T-cell (primary cell): ENCODE measurements around the gene ITPRID2. TPM values are rescaled to one million over a fixed set of nuclear protein-coding genes. Genes with fewer than 3 reads are reported as not detected.
"Not testable (repeated sequence)": the region's sequence is repeated elsewhere in the genome, so short reads cannot be mapped to it uniquely, and the experiment has no call there.

ENCODE experiments used
- ATAC-seq, 4 experiments: fragments of 200-7000 bp in 3 of 4; fragments of 150-1000 bp in 1 of 4; cut with Tn5 transposase; replicated peaks in 1 of 4; 1 replicate in 3 of 4; 2 replicates in 1 of 4; pipeline ENCODE4 v1.10.0; 2021; ENCODE audit warnings: moderate library complexity in 3 of 4, mild to moderate bottlenecking in 2 of 4, moderate number of reproducible peaks in 1 of 4
- CTCF ChIA-PET, 2 donors: fragments of 300-600 bp; sonication (Branson Sonifier 250); formaldehyde crosslinking; loops; one replicate each; lab custom pipeline; 2022; ENCODE audit warnings: antibody characterized with exemption in 2 of 2; lab: Charles Lee
- POLR2A ChIA-PET, 2 donors: fragments of 300-600 bp; sonication (Branson Sonifier 250); formaldehyde crosslinking; loops; one replicate each; lab custom pipeline; 2022; ENCODE audit warnings: antibody characterized with exemption in 2 of 2; lab: Charles Lee
- DNase-seq, 35 experiments: peaks; one replicate each; pipeline versions ENCODE4 v3.0.0 to v3.0.0-alpha.2; 2013 to 2023
- H3K27ac ChIP-seq: one replicate; pipeline ENCODE4 v1.5.1; 2013; ENCODE audit warnings: low read length
- H3K27me3 ChIP-seq, 2 experiments: replicated peaks in 1 of 2; 1 replicate in 1 of 2; 2 replicates in 1 of 2; pipeline versions ENCODE4 v1.6.1 to v1.7.0; 2013; ENCODE audit warnings: low read length in 1 of 2, mixed read lengths in 1 of 2; ENCODE audit not compliant: control insufficient read depth in 2 of 2, insufficient read depth in 2 of 2; ENCODE audit errors: extremely low read depth in 1 of 2
- H3K36me3 ChIP-seq, 2 donors: 1 replicate in 1 of 2; 2 replicates in 1 of 2; pipeline versions ENCODE4 v1.6.1 to v1.7.0; 2013; ENCODE audit warnings: low read length in 1 of 2; ENCODE audit not compliant: control insufficient read depth in 2 of 2, insufficient read depth in 1 of 2; ENCODE audit errors: extremely low read depth in 1 of 2
- H3K4me1 ChIP-seq, 2 experiments: 1 replicate in 1 of 2; 2 replicates in 1 of 2; pipeline versions ENCODE4 v1.6.1 to v1.7.0; 2013; ENCODE audit warnings: low read length in 2 of 2, mixed read lengths in 1 of 2; ENCODE audit not compliant: insufficient read depth in 2 of 2, control insufficient read depth in 1 of 2; ENCODE audit errors: extremely low read depth in 1 of 2
- H3K4me3 ChIP-seq, 2 donors: 1 replicate in 1 of 2; 2 replicates in 1 of 2; pipeline versions ENCODE4 v1.5.1 to v1.7.0; 2013; ENCODE audit warnings: mild to moderate bottlenecking in 2 of 2, low read length in 1 of 2, moderate library complexity in 1 of 2; ENCODE audit not compliant: control insufficient read depth in 1 of 2; ENCODE audit errors: extremely low read depth in 1 of 2
- H3K9me3 ChIP-seq: 2 replicates; pipeline ENCODE4 v1.7.0; 2013
- H3K27ac Mint-ChIP-seq, 2 donors: one replicate each; pipeline ENCODE4 v1.8.0; 2020 to 2021; ENCODE audit warnings: mild to moderate bottlenecking in 2 of 2, mixed read lengths in 2 of 2
- H3K27me3 Mint-ChIP-seq, 2 donors: one replicate each; pipeline ENCODE4 v1.8.0; 2021 to 2022; ENCODE audit warnings: mixed read lengths in 2 of 2
- H3K36me3 Mint-ChIP-seq: one replicate; pipeline ENCODE4 v1.8.0; 2021; ENCODE audit warnings: mixed read lengths
- H3K4me1 Mint-ChIP-seq, 3 donors: one replicate each; pipeline ENCODE4 v1.8.0; 2020 to 2022; ENCODE audit warnings: mixed read lengths in 3 of 3, mild to moderate bottlenecking in 1 of 3
- H3K4me3 Mint-ChIP-seq, 3 donors: one replicate each; pipeline ENCODE4 v1.8.0; 2020 to 2022; ENCODE audit warnings: mild to moderate bottlenecking in 3 of 3, mixed read lengths in 3 of 3, moderate library complexity in 3 of 3
- H3K9me3 Mint-ChIP-seq, 3 donors: one replicate each; pipeline ENCODE4 v1.8.0; 2020 to 2022; ENCODE audit warnings: mixed read lengths in 3 of 3
- WGBS: methylation state at CpG from one replicate; pipeline ENCODE4 v1.1.5; 2013; ENCODE audit warnings: missing lambda C conversion rate; ENCODE audit not compliant: insufficient coverage; 5-methylcytosine and 5-hydroxymethylcytosine counted together
- total RNA-seq, 35 experiments: library from RNA in 6 of 35; stranded (reverse) in 6 of 35; fragments of 120-200 nt in 1 of 35; gene quantifications; one replicate each; pipeline versions ENCODE4 v1.2.1 to v1.2.4 and lab custom pipeline; 2013 to 2026

Gene ITPRID2
- total RNA-seq, 5 donors from 2014 or later (not counting 1 experiment from before 2014, with no cell fraction given): 29.1 to 55.8 (median 45.1) TPM

GRCh38 chr2:181949047-181949446 is 57.5 kb downstream of the ITPRID2 start:
- Mint-ChIP-seq H3K4me1 (peaks cover 6 to 8% (median 7%) of the 10 kb centered on the region in 3 donors), H3K27me3 (peaks cover 10 to 19% of the 10 kb centered on the region in 2 donors), H3K9me3 (no peaks in the 10 kb centered on the region), H3K4me3 (no peak overlapping the region), H3K27ac (no peak overlapping the region), H3K36me3 (no peaks in the 10 kb centered on the region)
- no peaks in the 10 kb centered on the region for H3K9me3 ChIP-seq
- peaks cover 0 to 3% of the 10 kb centered on the region in 2 experiments for H3K27me3 ChIP-seq
- H3K4me1 ChIP-seq: peaks cover 2 to 5% of the 10 kb centered on the region in 2 experiments
- H3K27ac ChIP-seq: no peak overlapping the region
- CTCF ChIA-PET: interaction anchor here in 1 of 2 donors (0.8 kb wide), 1 partner anchor 48 kb away, joined by 3 read pairs; no protein-coding TSS in a partner anchor
- H3K4me3 ChIP-seq: no peak overlapping the region
- POLR2A ChIA-PET: interaction anchor here in 1 of 2 donors (0.6 kb wide), 1 partner anchor 749 kb away, joined by 10 read pairs; no protein-coding TSS in a partner anchor
- no peak for DNase-seq
- ATAC-seq: no peak
- H3K36me3 ChIP-seq: no peaks in the 10 kb centered on the region

- ChIA-PET POLR2A (no interaction called here), CTCF (no interaction called here)
- no peak for ATAC-seq
- Histone ChIP-seq H3K4me1 (peaks cover 4 to 14% of the 10 kb centered on the region in 2 experiments), H3K9me3 (no peaks in the 10 kb centered on the region), H3K27me3 (peaks cover 0 to 6% of the 10 kb centered on the region in 2 experiments), H3K4me3 (no peak overlapping the region), H3K27ac (no peak overlapping the region), H3K36me3 (no peaks in the 10 kb centered on the region)
- DNase-seq: no peak
- Mint-ChIP-seq H3K27me3 (peaks cover 7 to 17% of the 10 kb centered on the region in 2 donors), H3K36me3 (no peaks in the 10 kb centered on the region), H3K9me3 (no peaks in the 10 kb centered on the region), H3K4me1 (peaks cover 9 to 13% (median 12%) of the 10 kb centered on the region in 3 donors), H3K4me3 (no peak overlapping the region), H3K27ac (no peak overlapping the region)
- WGBS: no CpG with 5 or more reads among the region's 1 CpG
These were observed 61.1 kb downstream of the ITPRID2 start for GRCh38 chr2:181952404-181953226.

- no peak overlapping the region for H3K27ac ChIP-seq
- ATAC-seq: peak; percentile 52 to 80 (median 56)
- Mint-ChIP-seq H3K27me3 (peaks cover 9 to 16% of the 10 kb centered on the region in 2 donors), H3K4me3 (peak overlapping the region; percentile 10 to 58 (median 23)), H3K9me3 (no peaks in the 10 kb centered on the region), H3K36me3 (no peaks in the 10 kb centered on the region), H3K4me1 (peaks cover 9 to 13% (median 12%) of the 10 kb centered on the region in 3 donors), H3K27ac (no peak overlapping the region)
- peaks cover 4 to 14% of the 10 kb centered on the region in 2 experiments for H3K4me1 ChIP-seq
- WGBS: 0% methylated on average over 9 of the region's 19 CpGs
- no peaks in the 10 kb centered on the region for H3K9me3 ChIP-seq
- DNase-seq: peak; percentile 5 to 79 (median 49)
- H3K27me3 ChIP-seq: peaks cover 0 to 6% of the 10 kb centered on the region in 2 experiments
- no peaks in the 10 kb centered on the region for H3K36me3 ChIP-seq
- POLR2A ChIA-PET: no interaction called here
- CTCF ChIA-PET: interaction anchor here (0.5 to 1.3 kb wide), 17 partner anchors 11 to 1767 kb away, joined by 3 to 5 read pairs (median 3); no protein-coding TSS in a partner anchor
- no peak overlapping the region for H3K4me3 ChIP-seq
These were observed 62.5 kb downstream of the ITPRID2 start for GRCh38 chr2:181953881-181954537.

- no peak for DNase-seq
- ChIA-PET CTCF (interaction anchor here (0.7 to 1.3 kb wide), 5 partner anchors 11 to 349 kb away, joined by 3 to 4 read pairs (median 3); no protein-coding TSS in a partner anchor), POLR2A (no interaction called here)
- Mint-ChIP-seq H3K4me1 (peaks cover 9 to 13% (median 12%) of the 10 kb centered on the region in 3 donors), H3K36me3 (no peaks in the 10 kb centered on the region), H3K4me3 (peak overlapping the region in 2 of 3 donors; percentile 18 to 58), H3K9me3 (no peaks in the 10 kb centered on the region), H3K27ac (no peak overlapping the region), H3K27me3 (peaks cover 9 to 16% of the 10 kb centered on the region in 2 donors)
- Histone ChIP-seq H3K4me3 (no peak overlapping the region), H3K27me3 (peaks cover 0 to 6% of the 10 kb centered on the region in 2 experiments), H3K9me3 (no peaks in the 10 kb centered on the region), H3K36me3 (no peaks in the 10 kb centered on the region), H3K27ac (no peak overlapping the region), H3K4me1 (peaks cover 4 to 14% of the 10 kb centered on the region in 2 experiments)
- ATAC-seq: no peak
- 0% methylated on average over 2 of the region's 4 CpGs for WGBS
These were observed 63.0 kb downstream of the ITPRID2 start for GRCh38 chr2:181954538-181954883.

- Histone ChIP-seq H3K36me3 (no peaks in the 10 kb centered on the region), H3K27me3 (peaks cover 0 to 6% of the 10 kb centered on the region in 2 experiments), H3K27ac (no peak overlapping the region), H3K4me3 (no peak overlapping the region), H3K9me3 (no peaks in the 10 kb centered on the region), H3K4me1 (peaks cover 4 to 14% of the 10 kb centered on the region in 2 experiments)
- Mint-ChIP-seq H3K4me3 (no peak overlapping the region), H3K36me3 (no peaks in the 10 kb centered on the region), H3K9me3 (no peaks in the 10 kb centered on the region), H3K4me1 (peaks cover 9 to 13% (median 12%) of the 10 kb centered on the region in 3 donors), H3K27me3 (peaks cover 9 to 17% of the 10 kb centered on the region in 2 donors), H3K27ac (no peak overlapping the region)
- WGBS: no CpG with 5 or more reads among the region's 1 CpG
- DNase-seq: no peak
- POLR2A ChIA-PET: no interaction called here
- no peak for ATAC-seq
- CTCF ChIA-PET: interaction anchor here (0.6 to 1.3 kb wide), 7 partner anchors 10 to 1831 kb away, joined by 3 to 4 read pairs (median 3); no protein-coding TSS in a partner anchor
These were observed 63.5 kb downstream of the ITPRID2 start for GRCh38 chr2:181955010-181955409.

- Mint-ChIP-seq H3K27me3 (peaks cover 14 to 18% of the 10 kb centered on the region in 2 donors), H3K4me1 (peaks cover 9 to 13% (median 12%) of the 10 kb centered on the region in 3 donors)
- H3K27me3 ChIP-seq, H3K9me3 ChIP-seq, H3K4me3 ChIP-seq, ATAC-seq, H3K36me3 ChIP-seq, POLR2A ChIA-PET, H3K27ac ChIP-seq, H3K4me3 Mint-ChIP-seq, H3K36me3 Mint-ChIP-seq, H3K27ac Mint-ChIP-seq, DNase-seq, H3K9me3 Mint-ChIP-seq: not testable (repeated sequence)
- WGBS: no CpG with 5 or more reads among the region's 3 CpGs
- CTCF ChIA-PET: interaction anchor here in 1 of 2 donors (1.2 kb wide), 1 partner anchor 1832 kb away, joined by 3 read pairs; no protein-coding TSS in a partner anchor
- peaks cover 4 to 14% of the 10 kb centered on the region in 2 experiments for H3K4me1 ChIP-seq
These were observed 64.3 kb downstream of the ITPRID2 start for GRCh38 chr2:181955866-181956265.
